ENCODE measurements around the gene ARHGAP30.

DNA sequence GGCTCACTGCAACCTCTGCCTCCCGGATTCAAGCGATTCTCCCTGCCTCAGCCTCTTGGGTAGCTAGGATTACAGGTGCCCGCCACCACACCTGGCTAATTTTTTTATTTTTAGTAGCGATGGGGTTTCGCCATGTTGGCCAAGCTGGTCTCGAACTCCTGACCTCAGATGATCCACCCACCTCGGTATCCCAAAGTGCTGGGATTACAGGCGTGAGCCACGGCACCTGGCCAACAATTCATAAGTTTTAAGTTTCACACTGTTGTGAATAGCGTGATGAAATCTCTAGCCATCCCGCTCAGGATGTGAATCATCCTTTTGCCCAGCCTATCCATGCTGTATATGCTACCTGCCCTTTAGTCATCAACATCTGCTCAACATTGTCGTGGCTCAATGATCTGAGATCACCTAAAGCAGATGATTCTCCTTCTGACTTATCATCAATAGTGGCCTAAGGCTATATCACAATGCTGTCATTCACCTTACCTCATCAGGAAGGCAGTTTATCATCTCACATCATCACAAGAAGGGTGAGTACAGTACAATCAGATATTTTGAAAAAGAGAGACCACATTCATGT lies 45.5 kb upstream of the ARHGAP30 start:
- TF ChIP-seq, protein P1, sequence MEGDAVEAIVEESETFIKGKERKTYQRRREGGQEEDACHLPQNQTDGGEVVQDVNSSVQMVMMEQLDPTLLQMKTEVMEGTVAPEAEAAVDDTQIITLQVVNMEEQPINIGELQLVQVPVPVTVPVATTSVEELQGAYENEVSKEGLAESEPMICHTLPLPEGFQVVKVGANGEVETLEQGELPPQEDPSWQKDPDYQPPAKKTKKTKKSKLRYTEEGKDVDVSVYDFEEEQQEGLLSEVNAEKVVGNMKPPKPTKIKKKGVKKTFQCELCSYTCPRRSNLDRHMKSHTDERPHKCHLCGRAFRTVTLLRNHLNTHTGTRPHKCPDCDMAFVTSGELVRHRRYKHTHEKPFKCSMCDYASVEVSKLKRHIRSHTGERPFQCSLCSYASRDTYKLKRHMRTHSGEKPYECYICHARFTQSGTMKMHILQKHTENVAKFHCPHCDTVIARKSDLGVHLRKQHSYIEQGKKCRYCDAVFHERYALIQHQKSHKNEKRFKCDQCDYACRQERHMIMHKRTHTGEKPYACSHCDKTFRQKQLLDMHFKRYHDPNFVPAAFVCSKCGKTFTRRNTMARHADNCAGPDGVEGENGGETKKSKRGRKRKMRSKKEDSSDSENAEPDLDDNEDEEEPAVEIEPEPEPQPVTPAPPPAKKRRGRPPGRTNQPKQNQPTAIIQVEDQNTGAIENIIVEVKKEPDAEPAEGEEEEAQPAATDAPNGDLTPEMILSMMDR (conservative IDR thresholded peaks at IDR 0.05 in 1 of 2, IDR thresholded peaks at IDR 0.05 in 1 of 2; ENCODE audit: low read depth in 1 of 2, low read length in 2 of 2), result no peak
- TF ChIP-seq EZH2 (IDR thresholded peaks at IDR 0.05; ENCODE audit: low read length, missing control alignments), result no peak

Measured in fibroblast of lung (primary cell).